Activated gamma-delta T cell treated with Interleukin-2 at 50 U/mL for 16 hours (primary cell): ENCODE data around the gene ACOT7.
"Not testable (repeated sequence)": the region's sequence is repeated elsewhere in the genome, so short reads cannot be mapped to it uniquely, and the experiment has no call there.

Experiments used
- DNase-seq: peaks from one replicate; pipeline ENCODE4 v3.0.0-alpha.2; 2020

Gene ACOT7

GRCh38 chr1:6395130-6395529, 1.6 kb upstream of the ACOT7 start:
- not testable (repeated sequence) for DNase-seq

GRCh38 chr1:6392809-6393399, 663 bp downstream of the ACOT7 start:
- DNase-seq, result no peak

- no peak for DNase-seq
Observed at GRCh38 chr1:6391951-6392808, 1.4 kb downstream of the ACOT7 start.

DNA sequence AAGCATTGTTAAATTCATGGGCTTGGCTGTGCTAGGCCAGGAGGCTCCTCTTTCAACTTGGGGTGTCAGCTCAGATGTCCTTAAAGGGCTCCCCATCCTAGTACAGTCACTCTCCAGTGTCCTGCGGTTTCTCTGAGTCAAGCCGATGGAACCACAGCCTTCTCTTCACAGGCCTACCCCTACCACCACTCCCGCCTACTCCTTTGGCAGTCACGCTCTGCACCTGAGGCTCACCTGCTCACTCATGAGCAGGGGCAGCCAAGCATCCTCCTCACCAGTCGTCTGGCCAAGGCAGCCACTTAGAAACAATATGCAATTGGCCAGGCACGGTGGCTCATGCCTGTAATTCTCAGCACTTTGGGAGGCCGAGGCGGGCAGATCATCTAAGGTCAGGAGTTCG, 3.6 kb downstream of the ACOT7 start:
- no peak for DNase-seq

DNA sequence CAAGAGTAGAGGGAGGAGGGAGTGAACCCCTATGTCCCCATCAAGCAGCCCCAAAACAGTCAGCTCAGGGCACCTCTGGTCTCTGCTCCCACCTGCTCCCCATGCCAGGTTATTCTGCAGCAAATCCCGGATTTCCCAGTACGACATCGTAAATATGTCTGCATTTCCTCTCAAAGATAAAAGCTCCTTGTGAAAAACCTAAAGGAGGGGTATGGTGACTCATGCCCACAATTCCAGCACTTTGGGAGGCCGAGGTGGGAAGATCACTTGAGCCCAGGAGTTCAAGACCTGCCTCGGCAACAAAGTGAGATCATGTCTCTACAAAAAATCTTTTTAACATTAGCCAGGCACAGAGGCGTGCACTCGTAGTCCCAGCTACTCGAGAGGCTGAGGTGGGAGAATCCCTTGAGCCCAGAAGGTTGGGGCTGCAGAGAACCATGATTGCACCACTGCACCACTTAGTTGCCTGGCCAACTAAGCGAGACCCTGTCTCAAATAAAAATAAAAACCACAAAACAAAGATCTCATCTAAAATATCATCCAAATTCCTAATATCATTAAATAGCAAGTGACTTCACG, 7.1 kb downstream of the ACOT7 start:
- no peak for DNase-seq

- no peak for DNase-seq
Observed at GRCh38 chr1:6385488-6386191, 7.9 kb downstream of the ACOT7 start.

GRCh38 chr1:6384962-6385361, 8.6 kb downstream of the ACOT7 start:
- DNase-seq, result no peak

DNA sequence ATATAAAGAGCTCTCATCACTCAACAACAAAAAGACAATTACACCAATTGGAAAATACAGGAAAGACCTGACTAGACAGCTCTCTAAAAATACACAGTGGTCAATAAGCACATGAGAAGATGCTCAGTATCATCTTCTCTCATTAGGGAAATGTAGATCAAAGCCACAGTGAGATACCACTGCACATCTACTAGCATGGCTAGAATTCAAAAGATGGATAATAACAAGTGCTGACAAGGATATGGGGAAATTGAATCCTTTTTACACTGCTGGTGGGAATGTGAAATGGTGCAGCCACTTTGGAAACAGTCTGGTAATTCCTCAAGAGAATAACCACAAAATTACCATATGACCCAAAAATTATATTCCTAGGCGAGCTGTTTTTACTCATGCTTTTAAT, 9.4 kb downstream of the ACOT7 start:
- DNase-seq, result no peak

DNA sequence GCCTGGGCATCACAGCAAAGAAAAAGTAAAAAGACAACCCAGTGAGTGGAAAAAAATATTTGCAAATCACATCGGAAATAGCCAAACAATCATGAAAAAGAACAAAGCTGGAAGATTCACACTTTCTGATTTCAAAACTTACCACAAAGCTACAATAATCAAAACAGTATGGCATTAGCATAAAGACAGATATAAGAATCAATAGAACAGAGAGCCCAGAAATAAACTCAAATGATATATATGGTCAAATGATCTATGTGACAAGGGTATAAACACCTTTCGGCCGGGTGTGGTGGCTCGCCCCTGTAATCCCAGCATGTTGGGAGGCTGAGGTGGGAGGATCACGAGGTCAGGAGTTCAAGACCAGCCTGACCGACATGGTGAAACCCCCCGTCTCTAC, 13.5 kb downstream of the ACOT7 start:
- DNase-seq, result no peak

DNA sequence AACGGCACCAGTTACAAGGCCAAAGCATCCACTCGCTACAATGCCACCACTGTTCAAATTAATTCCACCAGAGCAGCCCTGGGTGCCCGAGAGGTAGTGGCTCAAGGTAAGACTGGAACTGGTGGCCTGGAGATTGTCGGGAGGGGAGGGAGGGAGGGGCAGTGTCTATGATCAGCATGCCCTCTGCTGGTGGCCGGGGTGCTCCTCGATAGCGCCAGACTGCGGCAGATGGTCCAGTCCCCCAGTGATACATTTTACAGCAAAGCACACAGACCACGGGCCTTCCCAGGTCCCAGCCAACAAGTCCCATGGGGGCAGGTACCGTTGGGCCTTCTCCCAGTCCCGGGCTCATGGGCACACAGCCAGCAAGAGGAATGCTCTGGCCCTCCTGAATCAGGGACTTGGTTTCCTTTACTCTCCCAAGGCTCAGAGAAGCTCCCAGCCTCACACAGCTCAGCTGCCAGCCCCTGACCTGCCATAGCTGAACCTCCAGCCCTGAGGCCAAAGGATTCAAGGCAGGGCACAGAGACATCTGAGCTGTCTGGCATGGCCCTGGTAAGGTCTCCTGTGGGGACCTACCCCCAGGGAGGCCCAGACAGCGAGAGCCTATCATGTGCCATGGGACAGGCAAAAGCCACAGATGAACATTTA, 15.3 kb downstream of the ACOT7 start:
- DNase-seq, result no peak

GRCh38 chr1:6373961-6374720, 19.4 kb downstream of the ACOT7 start:
- DNase-seq, result no peak

GRCh38 chr1:6372236-6372635, 21.3 kb downstream of the ACOT7 start:
- not testable (repeated sequence) for DNase-seq

GRCh38 chr1:6370006-6370405, 23.6 kb downstream of the ACOT7 start:
- DNase-seq, result no peak

- no peak for DNase-seq
Observed at GRCh38 chr1:6367381-6368012, 26.1 kb downstream of the ACOT7 start.

DNA sequence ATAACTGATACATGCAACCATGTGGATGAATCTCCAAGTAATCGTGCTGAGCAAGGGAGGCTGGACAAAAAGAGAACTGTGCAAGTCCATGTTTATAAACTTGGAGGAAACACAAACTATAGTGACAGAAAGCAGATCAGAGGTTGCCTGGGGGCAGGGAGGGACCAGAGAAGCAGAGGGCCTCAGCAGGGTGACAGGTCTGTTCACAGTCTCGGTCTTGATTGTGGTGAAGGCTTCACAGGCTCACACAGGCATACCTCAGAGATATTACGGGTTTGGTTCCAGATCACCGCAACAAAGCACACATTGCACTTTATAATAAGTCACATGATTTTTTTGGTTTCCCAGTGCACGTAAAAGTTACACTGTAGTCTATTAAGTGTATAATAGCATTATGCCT, 28.5 kb downstream of the ACOT7 start:
- DNase-seq, result peak; percentile 21

DNA sequence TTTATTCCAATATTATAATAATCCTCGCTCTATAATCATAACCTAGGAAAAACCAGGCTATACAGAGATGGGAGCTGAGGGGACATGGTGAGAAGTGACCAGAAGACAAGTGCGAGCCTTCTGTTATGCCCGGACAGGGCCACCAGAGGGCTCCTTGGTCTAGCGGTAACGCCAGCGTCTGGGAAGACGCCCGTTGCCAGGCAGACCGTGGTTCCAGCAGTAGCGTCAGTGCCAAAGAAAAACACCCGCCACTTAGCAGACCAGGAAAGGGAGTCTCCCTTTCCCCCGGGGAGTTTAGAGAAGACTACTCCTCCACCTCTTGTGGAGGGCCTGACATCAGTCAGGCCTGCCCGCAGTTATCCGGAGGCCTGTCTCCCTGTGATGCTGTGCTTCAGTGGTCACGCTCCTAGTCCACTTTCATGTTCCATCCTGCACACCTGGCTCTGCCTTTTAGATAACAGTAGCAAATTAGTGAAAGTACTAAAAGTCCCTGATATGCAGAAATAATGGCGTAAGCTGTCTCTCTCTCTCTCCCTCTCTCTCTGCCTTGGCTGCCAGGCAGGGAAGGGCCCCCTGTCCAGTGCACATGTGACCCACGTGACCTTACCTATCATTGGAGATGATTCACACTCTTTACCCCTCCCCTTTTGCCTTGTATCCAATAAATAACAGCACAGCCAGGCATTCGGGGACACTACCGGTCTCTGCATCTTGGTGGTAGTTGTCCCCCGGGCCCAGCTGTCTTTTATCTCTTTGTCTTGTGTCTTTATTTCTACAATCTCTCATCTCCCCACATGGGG, 30.3 kb downstream of the ACOT7 start:
- not testable (repeated sequence) for DNase-seq

- no peak for DNase-seq
Observed at GRCh38 chr1:6361124-6361775, 32.3 kb downstream of the ACOT7 start.

DNA sequence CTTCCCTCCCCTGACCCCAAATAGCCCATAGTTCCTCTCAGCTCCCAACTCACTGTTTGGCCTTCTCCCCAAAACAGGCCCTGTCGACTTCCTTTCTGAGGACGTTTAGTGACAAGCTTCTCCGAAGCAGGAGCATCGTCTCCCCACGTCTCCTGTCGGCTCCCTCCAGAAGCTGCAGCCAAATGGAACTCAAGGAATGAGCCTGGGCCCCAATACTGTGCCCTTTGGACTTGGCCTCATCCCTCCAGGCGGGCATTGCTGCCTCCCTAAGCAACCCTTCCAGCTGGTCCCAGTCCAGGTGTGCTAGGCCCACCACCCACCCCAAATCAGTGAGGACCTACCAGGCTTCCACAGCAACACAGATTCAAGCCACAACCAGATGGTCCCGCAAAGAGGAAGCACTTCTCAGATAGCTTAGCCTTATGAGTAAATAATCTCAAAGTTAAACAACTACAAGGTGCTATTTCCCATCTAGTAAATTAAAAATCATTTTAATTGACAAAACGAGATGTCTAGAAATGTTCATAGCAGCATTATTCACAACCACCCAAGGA, 33.0 kb downstream of the ACOT7 start:
- DNase-seq, result no peak

DNA sequence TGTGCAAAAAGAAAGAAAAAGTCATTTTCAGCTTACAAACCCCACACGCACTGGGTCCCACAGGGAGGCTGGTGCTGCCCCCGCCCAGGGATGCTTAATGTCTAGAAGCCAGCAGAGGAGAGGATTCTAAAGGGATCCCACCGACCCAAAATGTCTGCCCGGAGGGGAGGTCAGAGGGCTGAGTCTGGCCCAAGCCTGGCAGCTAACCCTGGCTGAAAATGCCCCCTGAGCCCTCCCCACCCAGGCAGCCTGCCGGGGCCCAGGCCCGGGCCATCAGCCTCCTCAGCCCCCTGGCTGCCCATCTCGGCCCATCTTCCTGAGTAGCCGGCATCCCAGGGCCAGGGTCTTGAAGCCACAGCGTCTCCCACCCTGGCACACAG, 33.5 kb downstream of the ACOT7 start:
- no peak for DNase-seq
